ENCODE measurements around the gene NEURL1. TPM values are rescaled to one million over a fixed set of nuclear protein-coding genes. Genes with fewer than 3 reads are reported as not detected.
A peak's percentile ranks its signal among the peaks of the same experiment; 100 is the strongest.

Gene NEURL1
- total and polyA plus RNA-seq, 12 donors, result 0.18 to 12.5 (median 2.3) TPM; not detected in 3

DNA sequence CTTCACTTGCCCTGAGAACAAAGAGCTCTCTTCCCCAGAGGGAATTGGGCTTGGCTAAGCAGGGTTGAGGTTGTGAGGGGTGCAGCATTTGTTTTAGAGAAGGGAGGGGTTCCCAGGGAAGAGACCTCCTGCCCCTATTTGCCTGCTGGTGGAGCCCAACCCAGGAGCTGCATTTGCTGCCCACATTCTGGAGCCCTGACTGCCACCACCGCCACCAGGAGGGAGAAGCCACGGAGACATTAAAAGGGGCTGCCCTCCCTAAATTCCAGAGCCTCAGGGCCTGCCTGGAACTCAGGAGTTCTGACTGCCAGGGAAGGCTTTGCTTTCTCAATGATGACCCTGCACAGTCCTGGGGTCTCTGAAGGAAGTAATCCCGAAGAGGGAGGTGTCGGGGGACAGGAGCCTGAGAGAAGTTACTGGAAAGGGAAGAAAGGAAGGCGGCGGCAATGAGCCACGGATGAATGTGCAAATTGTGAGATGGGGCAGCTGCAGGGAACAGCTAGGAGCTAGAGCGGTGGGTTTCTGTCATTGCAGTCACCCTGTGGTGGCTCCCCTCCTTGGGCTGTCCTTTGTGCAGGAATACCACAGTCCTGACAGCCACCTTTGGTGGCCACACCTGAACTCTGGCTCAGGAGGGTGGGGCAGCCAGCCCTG lies 51.3 kb downstream of the NEURL1 start:
- no peaks in the 10 kb centered on the region for H3K9me3 ChIP-seq (replicated peaks in 1 of 3)
- WGBS, 4 donors, result 90 to 97% (median 92%) methylated on average over 6 to 8 of the region's 8 CpGs
- intact Hi-C loops (cut with DNase I), result no loop called here
- H3K36me3 ChIP-seq (replicated peaks in 1 of 2), result no peaks in the 10 kb centered on the region
- peak in 1 of 7 donors; percentile 46 for DNase-seq
- H3K27ac ChIP-seq, result no peak overlapping the region
- TF ChIP-seq, protein P1, sequence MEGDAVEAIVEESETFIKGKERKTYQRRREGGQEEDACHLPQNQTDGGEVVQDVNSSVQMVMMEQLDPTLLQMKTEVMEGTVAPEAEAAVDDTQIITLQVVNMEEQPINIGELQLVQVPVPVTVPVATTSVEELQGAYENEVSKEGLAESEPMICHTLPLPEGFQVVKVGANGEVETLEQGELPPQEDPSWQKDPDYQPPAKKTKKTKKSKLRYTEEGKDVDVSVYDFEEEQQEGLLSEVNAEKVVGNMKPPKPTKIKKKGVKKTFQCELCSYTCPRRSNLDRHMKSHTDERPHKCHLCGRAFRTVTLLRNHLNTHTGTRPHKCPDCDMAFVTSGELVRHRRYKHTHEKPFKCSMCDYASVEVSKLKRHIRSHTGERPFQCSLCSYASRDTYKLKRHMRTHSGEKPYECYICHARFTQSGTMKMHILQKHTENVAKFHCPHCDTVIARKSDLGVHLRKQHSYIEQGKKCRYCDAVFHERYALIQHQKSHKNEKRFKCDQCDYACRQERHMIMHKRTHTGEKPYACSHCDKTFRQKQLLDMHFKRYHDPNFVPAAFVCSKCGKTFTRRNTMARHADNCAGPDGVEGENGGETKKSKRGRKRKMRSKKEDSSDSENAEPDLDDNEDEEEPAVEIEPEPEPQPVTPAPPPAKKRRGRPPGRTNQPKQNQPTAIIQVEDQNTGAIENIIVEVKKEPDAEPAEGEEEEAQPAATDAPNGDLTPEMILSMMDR (IDR thresholded peaks at IDR 0.05), result no peak
- TF ChIP-seq POLR2A (IDR thresholded peaks at IDR 0.05), result no peak
- no peak overlapping the region for H3K4me3 ChIP-seq
- H3K27me3 ChIP-seq, result no peaks in the 10 kb centered on the region
- peaks cover 0 to 9% of the 10 kb centered on the region in 2 donors for H3K4me1 ChIP-seq (replicated peaks in 1 of 2)

DNA sequence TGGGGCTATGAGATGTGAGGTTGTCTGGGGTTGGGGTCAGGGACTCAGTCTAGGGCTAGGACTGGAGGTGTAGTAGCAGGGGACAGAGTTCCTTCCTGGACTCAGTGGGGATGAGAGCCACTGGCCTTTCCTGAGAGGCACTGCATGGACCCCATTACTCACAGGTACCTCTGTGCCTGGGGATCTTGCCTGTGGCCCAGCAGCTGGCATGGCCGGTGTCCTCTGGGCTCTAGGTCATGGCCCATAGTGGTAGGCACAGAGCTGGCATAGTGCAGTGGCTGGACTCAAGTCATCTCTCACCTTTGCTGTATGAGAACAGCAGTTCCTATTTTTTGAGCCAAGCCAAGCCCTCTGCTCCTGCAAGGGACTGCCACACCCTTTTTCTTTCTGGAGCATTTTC lies 51.9 kb downstream of the NEURL1 start:
- H3K27ac ChIP-seq, result no peak overlapping the region

DNA sequence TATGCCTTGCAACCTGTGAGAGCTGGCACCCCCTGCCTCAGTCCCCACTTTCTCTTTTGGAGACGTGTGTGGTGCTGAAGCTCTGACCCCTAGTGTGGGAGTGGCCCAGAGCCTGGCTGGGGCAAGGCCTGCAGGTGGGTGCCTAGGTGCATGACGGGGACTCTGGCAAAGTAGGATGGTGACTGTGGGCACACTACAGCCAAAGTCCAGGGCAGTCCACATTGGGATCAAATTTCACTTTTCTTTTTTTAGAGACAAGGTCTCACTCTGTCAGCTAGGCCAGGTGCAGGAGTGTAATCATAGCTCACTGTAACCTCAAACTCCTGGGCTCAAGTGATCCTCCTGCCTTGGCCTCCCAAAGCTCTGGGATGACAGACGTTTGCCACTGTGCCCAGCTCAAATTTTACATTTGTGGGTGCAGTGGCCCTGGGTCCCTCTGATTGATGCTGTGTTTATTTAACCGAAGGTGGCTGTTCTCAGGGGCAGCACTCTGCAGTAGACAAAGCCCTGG lies 52.3 kb downstream of the NEURL1 start:
- no peaks in the 10 kb centered on the region for H3K36me3 ChIP-seq (replicated peaks in 1 of 2)
- WGBS, 4 donors, result 84 to 91% (median 87%) methylated on average over 3 to 4 of the region's 4 CpGs

More for the DNA sequence above, 51.9 kb downstream of the NEURL1 start:
- TF ChIP-seq POLR2A (IDR thresholded peaks at IDR 0.05), result no peak
- TF ChIP-seq, protein P1 (IDR thresholded peaks at IDR 0.05), result no peak
- DNase-seq, result peak in 1 of 7 donors; percentile 41
- Histone ChIP-seq H3K4me1 (replicated peaks in 1 of 2) (peaks cover 0 to 9% of the 10 kb centered on the region in 2 donors), H3K27me3 (no peaks in the 10 kb centered on the region), H3K4me3 (no peak overlapping the region), H3K9me3 (replicated peaks in 1 of 3) (no peaks in the 10 kb centered on the region), H3K36me3 (replicated peaks in 1 of 2) (no peaks in the 10 kb centered on the region)
- intact Hi-C loops (cut with DNase I), result no loop called here
- 91 to 100% (median 100%) methylated on average over 1 of the region's 1 CpG for WGBS, 4 donors

DNA sequence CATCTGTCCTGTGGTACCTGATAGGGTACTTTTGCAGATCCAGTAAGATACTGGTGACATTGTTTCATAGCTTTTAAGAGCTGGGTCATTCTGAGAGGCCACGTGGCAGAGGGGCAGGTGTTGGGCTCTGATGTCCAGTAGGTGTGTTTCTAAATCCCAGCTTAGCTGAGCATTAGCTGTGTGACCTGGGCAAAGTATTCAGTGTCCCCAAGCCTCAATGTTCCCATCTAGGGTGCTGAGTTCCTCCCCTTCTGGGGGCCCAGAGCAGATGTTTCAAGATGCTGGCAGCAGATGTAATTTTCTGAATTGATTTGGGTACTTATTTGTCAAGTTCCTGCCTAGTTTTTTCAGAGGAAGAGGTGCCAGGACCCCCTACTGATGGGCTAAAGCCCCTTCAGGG lies 52.9 kb downstream of the NEURL1 start:
- H3K4me3 ChIP-seq, result no peak overlapping the region
- intact Hi-C loops (cut with DNase I), result no loop called here
- H3K9me3 ChIP-seq (replicated peaks in 1 of 3), result no peaks in the 10 kb centered on the region
- no peaks in the 10 kb centered on the region for H3K36me3 ChIP-seq (replicated peaks in 1 of 2)
- H3K4me1 ChIP-seq (replicated peaks in 1 of 2), result peaks cover 0 to 9% of the 10 kb centered on the region in 2 donors
- 75 to 93% (median 82%) methylated on average over 1 of the region's 1 CpG for WGBS, 4 donors
- H3K27me3 ChIP-seq, result no peaks in the 10 kb centered on the region
- TF ChIP-seq POLR2A (IDR thresholded peaks at IDR 0.05), result no peak
- TF ChIP-seq, protein P1 (IDR thresholded peaks at IDR 0.05), result no peak
- no peak overlapping the region for H3K27ac ChIP-seq
- DNase-seq, result peak in 1 of 7 donors; percentile 40

More for the DNA sequence above, 52.3 kb downstream of the NEURL1 start:
- intact Hi-C loops (cut with DNase I), result no loop called here
- no peaks in the 10 kb centered on the region for H3K9me3 ChIP-seq (replicated peaks in 1 of 3)
- H3K27me3 ChIP-seq, result no peaks in the 10 kb centered on the region
- TF ChIP-seq, protein P1 (IDR thresholded peaks at IDR 0.05), result no peak
- no peak for TF ChIP-seq POLR2A (IDR thresholded peaks at IDR 0.05)
- DNase-seq, result peak in 1 of 7 donors; percentile 40
- no peak overlapping the region for H3K27ac ChIP-seq
- H3K4me3 ChIP-seq, result no peak overlapping the region
- H3K4me1 ChIP-seq (replicated peaks in 1 of 2), result peaks cover 0 to 9% of the 10 kb centered on the region in 2 donors
